ENCODE results near the gene TTI1. TPM values are rescaled to one million over a fixed set of nuclear protein-coding genes. Genes with fewer than 3 reads are reported as not detected.

TTI1 gene
- total RNA-seq, 2 donors from 2014 or later = 37.5 to 56.2 TPM

DNA sequence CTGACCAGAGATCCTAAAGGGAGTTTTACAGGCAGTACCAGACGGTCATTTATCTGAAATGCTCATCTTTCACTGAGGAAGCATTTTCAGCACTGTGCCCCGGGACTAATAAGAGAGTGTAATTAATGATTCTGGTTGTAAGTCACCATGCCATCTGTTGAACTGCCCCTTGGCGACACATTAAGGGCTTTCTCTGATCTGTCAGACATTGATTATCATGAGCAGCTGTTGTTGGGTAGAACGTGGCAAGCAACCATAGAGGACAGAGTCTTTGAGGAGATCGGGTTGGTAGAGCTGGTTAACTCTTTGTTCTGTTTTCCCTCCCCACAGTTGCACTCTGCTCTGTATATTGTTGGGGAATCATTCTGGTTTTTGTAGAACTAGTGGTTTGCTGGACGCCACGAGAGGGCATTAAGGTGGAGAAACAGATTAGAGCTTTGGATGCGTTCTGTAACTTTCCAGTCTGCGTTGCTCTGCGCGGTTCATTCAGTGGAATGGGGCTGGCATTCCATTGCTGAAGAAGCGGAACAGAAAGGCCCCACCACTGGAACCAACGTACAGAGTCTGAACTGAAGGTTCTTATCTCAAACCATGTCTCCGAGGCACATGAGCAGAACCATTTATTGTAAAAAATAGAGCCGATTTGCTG, 34.6 kb upstream of the TTI1 start:
- Histone ChIP-seq H3K9me3 (ENCODE audit: control insufficient read depth, low read length) (no peaks in the 10 kb centered on the region), H3K4me1 (ENCODE audit: control insufficient read depth, insufficient read depth, low read length) (no peaks in the 10 kb centered on the region), H3K27me3 (ENCODE audit: control insufficient read depth, insufficient read depth, low read length, poor library complexity, severe bottlenecking) (no peaks in the 10 kb centered on the region), H3K36me3 (ENCODE audit: control insufficient read depth, insufficient read depth, low read length) (peaks cover 95% of the 10 kb centered on the region), H3K9ac (ENCODE audit: extremely low read depth, low read length, poor library complexity, severe bottlenecking) (no peak overlapping the region), H3K27ac (ENCODE audit: low read depth, low read length) (peak overlapping the region; percentile 21), H3K4me3 (ENCODE audit: low read length) (no peak overlapping the region)
- Mint-ChIP-seq H3K36me3 (ENCODE audit: low read depth) (peaks cover 76% of the 10 kb centered on the region), H3K27ac (no peak overlapping the region), H3K27me3 (ENCODE audit: insufficient read depth) (no peaks in the 10 kb centered on the region), H3K9me3 (no peaks in the 10 kb centered on the region), H3K4me1 (no peaks in the 10 kb centered on the region), H3K4me3 (no peak overlapping the region)
- DNase-seq = no peak
- TF ChIP-seq, protein P1, sequence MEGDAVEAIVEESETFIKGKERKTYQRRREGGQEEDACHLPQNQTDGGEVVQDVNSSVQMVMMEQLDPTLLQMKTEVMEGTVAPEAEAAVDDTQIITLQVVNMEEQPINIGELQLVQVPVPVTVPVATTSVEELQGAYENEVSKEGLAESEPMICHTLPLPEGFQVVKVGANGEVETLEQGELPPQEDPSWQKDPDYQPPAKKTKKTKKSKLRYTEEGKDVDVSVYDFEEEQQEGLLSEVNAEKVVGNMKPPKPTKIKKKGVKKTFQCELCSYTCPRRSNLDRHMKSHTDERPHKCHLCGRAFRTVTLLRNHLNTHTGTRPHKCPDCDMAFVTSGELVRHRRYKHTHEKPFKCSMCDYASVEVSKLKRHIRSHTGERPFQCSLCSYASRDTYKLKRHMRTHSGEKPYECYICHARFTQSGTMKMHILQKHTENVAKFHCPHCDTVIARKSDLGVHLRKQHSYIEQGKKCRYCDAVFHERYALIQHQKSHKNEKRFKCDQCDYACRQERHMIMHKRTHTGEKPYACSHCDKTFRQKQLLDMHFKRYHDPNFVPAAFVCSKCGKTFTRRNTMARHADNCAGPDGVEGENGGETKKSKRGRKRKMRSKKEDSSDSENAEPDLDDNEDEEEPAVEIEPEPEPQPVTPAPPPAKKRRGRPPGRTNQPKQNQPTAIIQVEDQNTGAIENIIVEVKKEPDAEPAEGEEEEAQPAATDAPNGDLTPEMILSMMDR (conservative IDR thresholded peaks at IDR 0.05) = no peak
- 93 to 97% methylated on average over 12 to 15 of the region's 15 CpGs for WGBS, 2 experiments (ENCODE audit: insufficient coverage in 1 of 2, insufficient read length in 1 of 2)

DNA sequence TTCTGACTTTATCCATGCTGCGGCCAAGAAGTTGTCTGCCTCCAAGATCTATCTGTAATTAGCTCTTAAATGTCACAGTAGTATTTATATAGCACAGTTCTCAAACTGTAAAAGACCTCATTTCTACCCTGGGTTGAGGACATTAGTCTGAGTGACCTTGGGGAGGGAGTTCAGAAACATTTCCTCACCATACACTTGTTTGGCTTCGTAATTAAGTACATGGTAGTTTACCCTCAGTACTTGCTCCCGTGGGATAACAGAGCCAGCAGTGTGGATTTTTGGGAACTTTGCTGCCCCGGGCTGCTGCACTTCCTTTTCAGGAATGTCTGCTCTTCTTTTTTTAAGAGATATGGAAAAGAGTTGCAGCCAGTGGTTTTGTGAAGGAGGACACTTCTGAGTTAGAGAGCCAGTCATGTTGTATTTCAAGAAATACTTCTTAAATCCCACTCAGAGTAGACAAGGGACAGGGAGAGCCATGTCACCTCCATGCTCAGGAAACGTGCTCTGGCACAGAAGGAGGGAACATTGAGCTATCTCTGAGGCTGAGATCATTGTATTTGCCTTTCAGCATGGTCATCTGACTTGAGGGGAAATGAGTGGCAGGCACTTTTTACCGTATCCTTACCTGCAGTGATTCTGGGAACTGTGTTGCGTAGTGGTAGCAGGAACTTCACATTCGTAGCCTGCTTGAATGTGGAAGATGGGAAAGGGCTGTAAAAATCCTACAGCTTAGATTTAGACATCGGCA, 33.9 kb upstream of the TTI1 start:
- Histone ChIP-seq H3K9me3 (ENCODE audit: control insufficient read depth, low read length) (no peaks in the 10 kb centered on the region), H3K27me3 (ENCODE audit: control insufficient read depth, insufficient read depth, low read length, poor library complexity, severe bottlenecking) (no peaks in the 10 kb centered on the region), H3K4me3 (ENCODE audit: low read length) (no peak overlapping the region), H3K27ac (ENCODE audit: low read depth, low read length) (peak overlapping the region; percentile 21), H3K36me3 (ENCODE audit: control insufficient read depth, insufficient read depth, low read length) (peaks cover 94% of the 10 kb centered on the region), H3K9ac (ENCODE audit: extremely low read depth, low read length, poor library complexity, severe bottlenecking) (no peak overlapping the region), H3K4me1 (ENCODE audit: control insufficient read depth, insufficient read depth, low read length) (no peaks in the 10 kb centered on the region)
- 97 to 100% methylated on average over 6 to 9 of the region's 9 CpGs for WGBS, 2 experiments (ENCODE audit: insufficient coverage in 1 of 2, insufficient read length in 1 of 2)
- TF ChIP-seq, protein P1 (conservative IDR thresholded peaks at IDR 0.05) = no peak
- Mint-ChIP-seq H3K27me3 (ENCODE audit: insufficient read depth) (no peaks in the 10 kb centered on the region), H3K9me3 (no peaks in the 10 kb centered on the region), H3K4me3 (no peak overlapping the region), H3K27ac (no peak overlapping the region), H3K36me3 (ENCODE audit: low read depth) (peaks cover 72% of the 10 kb centered on the region), H3K4me1 (no peaks in the 10 kb centered on the region)
- DNase-seq = no peak

DNA sequence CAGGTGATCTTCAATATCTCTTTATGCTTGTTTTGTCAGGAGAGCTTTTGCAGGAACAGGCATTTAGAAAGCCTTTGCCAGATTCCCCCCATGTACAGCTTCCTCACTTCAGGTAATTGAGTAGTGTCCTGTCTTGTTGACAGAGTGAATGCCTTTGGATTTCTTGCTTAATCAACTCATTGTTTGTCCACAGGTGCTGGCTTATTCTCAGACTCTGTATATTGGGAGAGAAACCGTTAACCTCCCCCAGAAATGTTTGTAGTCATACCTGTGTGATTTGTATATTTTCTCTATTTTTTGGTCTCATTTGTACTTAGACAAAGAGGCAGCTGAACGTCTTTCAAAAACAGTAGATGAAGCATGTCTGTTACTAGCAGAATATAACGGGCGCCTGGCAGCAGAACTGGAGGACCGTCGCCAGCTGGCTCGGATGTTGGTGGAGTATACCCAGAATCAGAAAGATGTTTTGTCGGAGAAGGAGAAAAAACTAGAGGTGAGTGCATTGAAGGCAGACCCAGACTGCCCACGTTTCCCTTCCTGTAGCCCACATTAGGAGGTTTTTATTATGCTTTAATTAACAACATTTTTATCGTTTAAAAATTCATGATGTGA, 32.6 kb upstream of the TTI1 start:
- Histone ChIP-seq H3K9me3 (ENCODE audit: control insufficient read depth, low read length) (no peaks in the 10 kb centered on the region), H3K27me3 (ENCODE audit: control insufficient read depth, insufficient read depth, low read length, poor library complexity, severe bottlenecking) (no peaks in the 10 kb centered on the region), H3K27ac (ENCODE audit: low read depth, low read length) (no peak overlapping the region), H3K36me3 (ENCODE audit: control insufficient read depth, insufficient read depth, low read length) (peaks cover 96% of the 10 kb centered on the region), H3K4me1 (ENCODE audit: control insufficient read depth, insufficient read depth, low read length) (no peaks in the 10 kb centered on the region), H3K4me3 (ENCODE audit: low read length) (no peak overlapping the region), H3K9ac (ENCODE audit: extremely low read depth, low read length, poor library complexity, severe bottlenecking) (no peak overlapping the region)
- no peak overlapping the region for H3K4me3 Mint-ChIP-seq
- no peak overlapping the region for H3K27ac Mint-ChIP-seq
- H3K36me3 Mint-ChIP-seq (ENCODE audit: low read depth) = peaks cover 61% of the 10 kb centered on the region
- H3K4me1 Mint-ChIP-seq = no peaks in the 10 kb centered on the region
- H3K9me3 Mint-ChIP-seq = no peaks in the 10 kb centered on the region
- H3K27me3 Mint-ChIP-seq (ENCODE audit: insufficient read depth) = no peaks in the 10 kb centered on the region
- 97 to 100% methylated on average over 8 to 10 of the region's 10 CpGs for whole genome bisulfite sequencing, 2 experiments (ENCODE audit: insufficient coverage in 1 of 2, insufficient read length in 1 of 2)
- no peak for DNase-seq
- TF ChIP-seq, protein P1 (conservative IDR thresholded peaks at IDR 0.05) = no peak

All from endodermal cell (in vitro differentiated cells).